Tibial artery (tissue), 4 donors: ENCODE results near the gene CBY1.

Experiments
- DNase-seq, 2 donors: peaks; one replicate each; pipeline ENCODE4 v3.0.0-alpha.2; 2019
- H3K27ac ChIP-seq, 2 donors: fragments of 200-600 bp; sonication (generic) in 1 of 2; 1 replicate in 1 of 2; 2 replicates in 1 of 2; pipeline ENCODE4 v1.5.1; 2018 to 2019; ENCODE audit warnings: mild to moderate bottlenecking in 1 of 2
- H3K27me3 ChIP-seq, 2 donors: fragments of 200-600 bp; sonication (generic) in 1 of 2; one replicate each; pipeline versions ENCODE4 v1.5.1 to v1.6.0; 2016 to 2019
- H3K36me3 ChIP-seq, 3 donors: fragments of 200-600 bp; sonication (generic) in 2 of 3; one replicate each; pipeline ENCODE4 v1.5.1; 2016 to 2019; ENCODE audit warnings: mild to moderate bottlenecking in 2 of 3
- H3K4me1 ChIP-seq, 4 donors: fragments of 200-600 bp; sonication (generic) in 2 of 4; 1 replicate in 3 of 4; 2 replicates in 1 of 4; pipeline ENCODE4 v1.5.1; 2016 to 2019
- H3K4me3 ChIP-seq, 2 donors: fragments of 200-600 bp; sonication (generic) in 1 of 2; 1 replicate in 1 of 2; 2 replicates in 1 of 2; pipeline ENCODE4 v1.5.1; 2018 to 2019; ENCODE audit warnings: mild to moderate bottlenecking in 2 of 2
- H3K9me3 ChIP-seq, 3 donors: fragments of 200-600 bp; sonication (generic) in 1 of 3; one replicate each; pipeline ENCODE4 v1.5.1; 2016 to 2019
- CTCF ChIP-seq, 2 experiments: fragments of 200-600 bp in 1 of 2; fragments of 450-650 bp in 1 of 2; IDR thresholded peaks; one replicate each; pipeline ENCODE4 v1.5.1; 2017 to 2019; ENCODE audit warnings: antibody characterized with exemption in 2 of 2, mild to moderate bottlenecking in 1 of 2, moderate library complexity in 1 of 2
- intact Hi-C: fragments of 100-400 bp; cut with DNase I; formaldehyde crosslinking; loops from one replicate; pipeline ENCODE4 v1.15.0; 2023; ENCODE audit warnings: low total_unique reads

The CBY1 gene

GRCh38 chr22:38656256-38657044 is at the start of gene CBY1, which contains the start of gene FAM227A:
Gene CBY1 (plus strand): TSS chr22:38656638. CDS start chr22:38668055, 11,417 bp downstream.
Gene FAM227A (minus strand): TSS chr22:38656392. CDS start chr22:38650168, 6,224 bp downstream.
- H3K9me3 ChIP-seq: no peaks in the 10 kb centered on the region
- H3K36me3 ChIP-seq: peaks cover 0 to 7% (median 6%) of the 10 kb centered on the region in 3 donors
- H3K4me1 ChIP-seq: peaks cover 0 to 22% (median 14%) of the 10 kb centered on the region in 4 donors
- H3K4me3 ChIP-seq: peak within 1 kb of the TSS; percentile 76 to 78
- peak; percentile 86 to 88 for DNase-seq
- intact Hi-C loops: no loop called here
- TF ChIP-seq CTCF (IDR thresholded peaks at IDR 0.05): no peak
- H3K27ac ChIP-seq: peak within 1 kb of the TSS; percentile 81 to 85
- H3K27me3 ChIP-seq: no peaks in the 10 kb centered on the region

GRCh38 chr22:38607680-38608079 is 48.8 kb upstream of the CBY1 start:
- no peak overlapping the region for H3K27ac ChIP-seq
- peaks cover 0 to 4% (median 0%) of the 10 kb centered on the region in 4 donors for H3K4me1 ChIP-seq
- no peak for DNase-seq
- H3K9me3 ChIP-seq: no peaks in the 10 kb centered on the region
- intact Hi-C loops: no loop called here
- H3K4me3 ChIP-seq: no peak overlapping the region
- no peaks in the 10 kb centered on the region for H3K36me3 ChIP-seq
- H3K27me3 ChIP-seq: no peaks in the 10 kb centered on the region
- no peak for TF ChIP-seq CTCF (IDR thresholded peaks at IDR 0.05)

- Histone ChIP-seq H3K36me3 (no peaks in the 10 kb centered on the region), H3K4me1 (peaks cover 0 to 4% (median 0%) of the 10 kb centered on the region in 4 donors), H3K4me3 (no peak overlapping the region), H3K27me3 (no peaks in the 10 kb centered on the region), H3K27ac (no peak overlapping the region), H3K9me3 (no peaks in the 10 kb centered on the region)
- DNase-seq: peak in 1 of 2 donors; percentile 9
- no peak for TF ChIP-seq CTCF (IDR thresholded peaks at IDR 0.05)
- intact Hi-C loops: no loop called here
Observed at GRCh38 chr22:38608992-38609750, 47.3 kb upstream of the CBY1 start.

GRCh38 chr22:38610234-38610633 is 46.2 kb upstream of the CBY1 start:
- no peak overlapping the region for H3K4me3 ChIP-seq
- peak in 1 of 2 donors; percentile 19 for DNase-seq
- no peak for TF ChIP-seq CTCF (IDR thresholded peaks at IDR 0.05)
- H3K27me3 ChIP-seq: no peaks in the 10 kb centered on the region
- no peaks in the 10 kb centered on the region for H3K36me3 ChIP-seq
- peaks cover 0 to 4% (median 0%) of the 10 kb centered on the region in 4 donors for H3K4me1 ChIP-seq
- no peaks in the 10 kb centered on the region for H3K9me3 ChIP-seq
- H3K27ac ChIP-seq: no peak overlapping the region
- intact Hi-C loops: no loop called here

- Histone ChIP-seq H3K27ac (no peak overlapping the region), H3K36me3 (no peaks in the 10 kb centered on the region), H3K4me1 (peaks cover 0 to 2% (median 0%) of the 10 kb centered on the region in 4 donors), H3K9me3 (no peaks in the 10 kb centered on the region), H3K4me3 (no peak overlapping the region), H3K27me3 (no peaks in the 10 kb centered on the region)
- TF ChIP-seq CTCF (IDR thresholded peaks at IDR 0.05): no peak
- intact Hi-C loops: no loop called here
- DNase-seq: no peak
Observed at GRCh38 chr22:38611559-38611958, 44.9 kb upstream of the CBY1 start.
